Measurements from ENCODE around the gene NAA38. TPM values are rescaled to one million over a fixed set of nuclear protein-coding genes. Genes with fewer than 3 reads are reported as not detected.

Gene NAA38
- total and polyA plus RNA-seq, 2 donors (not counting 1 experiment from before 2014, with no cell fraction given), result 20.0 to 80.5 TPM

DNA sequence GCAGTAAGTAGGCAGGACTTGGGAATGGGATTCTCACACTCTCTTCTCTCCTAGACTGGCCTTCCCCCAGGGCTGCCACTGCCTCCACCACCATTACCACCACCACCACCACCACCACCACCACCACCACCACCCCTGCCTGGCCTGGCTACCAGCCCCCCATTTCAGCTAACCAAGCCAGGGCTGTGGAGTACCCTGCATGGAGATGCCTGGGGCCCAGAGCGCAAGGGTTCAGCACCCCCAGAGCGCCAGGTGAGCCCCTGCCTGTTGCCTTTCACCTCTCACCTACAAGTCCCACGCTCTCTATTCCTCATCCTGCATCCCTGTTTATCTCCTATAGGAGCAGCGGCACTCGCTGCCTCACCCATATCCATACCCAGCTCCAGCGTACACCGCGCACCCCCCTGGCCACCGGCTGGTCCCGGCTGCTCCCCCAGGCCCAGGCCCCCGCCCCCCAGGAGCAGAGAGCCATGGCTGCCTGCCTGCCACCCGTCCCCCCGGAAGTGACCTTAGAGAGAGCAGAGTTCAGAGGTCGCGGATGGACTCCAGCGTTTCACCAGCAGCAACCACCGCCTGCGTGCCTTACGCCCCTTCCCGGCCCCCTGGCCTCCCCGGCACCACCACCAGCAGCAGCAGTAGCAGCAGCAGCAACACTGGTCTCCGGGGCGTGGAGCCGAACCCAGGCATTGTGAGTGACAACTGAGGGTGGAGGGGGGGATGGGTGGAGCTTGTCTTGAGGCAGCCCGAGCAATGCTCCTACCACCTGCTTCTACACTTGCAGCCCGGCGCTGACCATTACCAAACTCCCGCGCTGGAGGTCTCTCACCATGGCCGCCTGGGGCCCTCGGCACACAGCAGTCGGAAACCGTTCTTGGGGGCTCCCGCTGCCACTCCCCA, 10.3 kb downstream of the NAA38 start:
- H3K36me3 ChIP-seq (replicated peaks in 1 of 2; ENCODE audit: control extremely low read depth in 1 of 2, control insufficient read depth in 1 of 2, extremely low read depth in 1 of 2, insufficient read depth in 2 of 2, low read length in 1 of 2), result peaks cover 0 to 33% of the 10 kb centered on the region in 2 experiments
- ChIA-PET CTCF (interaction anchor here (1.1 to 5.7 kb wide), 2 partner anchors 12 to 25 kb away, joined by 3 to 53 read pairs; partner anchors contain the start of gene KDM6B), POLR2A (interaction anchor here (0.6 to 1.2 kb wide), 2 partner anchors 12 to 336 kb away, joined by 3 read pairs; no protein-coding TSS in a partner anchor)
- peaks cover 17 to 45% of the 10 kb centered on the region in 2 donors for H3K4me1 ChIP-seq (ENCODE audit: control insufficient read depth in 2 of 2, insufficient read depth in 2 of 2, low read length in 2 of 2)
- H3K79me2 ChIP-seq (ENCODE audit: control insufficient read depth, insufficient read depth, low read length), result peaks cover 31% of the 10 kb centered on the region
- no peaks in the 10 kb centered on the region for H3K27me3 ChIP-seq (replicated peaks in 1 of 4; ENCODE audit: control extremely low read depth in 1 of 4, control insufficient read depth in 3 of 4, insufficient read depth in 4 of 4, low read length in 3 of 4)
- intact Hi-C loops (cut with micrococcal nuclease), result loop anchor here (10.0 kb wide), 1 partner anchor 232 kb away; the partner anchor contains the start of gene FXR2
- no peak for TF ChIP-seq EZH2 (IDR thresholded peaks at IDR 0.05; ENCODE audit: borderline replicate concordance, insufficient read depth, low read depth, low read length, poor library complexity, severe bottlenecking)
- TF ChIP-seq, protein P1, sequence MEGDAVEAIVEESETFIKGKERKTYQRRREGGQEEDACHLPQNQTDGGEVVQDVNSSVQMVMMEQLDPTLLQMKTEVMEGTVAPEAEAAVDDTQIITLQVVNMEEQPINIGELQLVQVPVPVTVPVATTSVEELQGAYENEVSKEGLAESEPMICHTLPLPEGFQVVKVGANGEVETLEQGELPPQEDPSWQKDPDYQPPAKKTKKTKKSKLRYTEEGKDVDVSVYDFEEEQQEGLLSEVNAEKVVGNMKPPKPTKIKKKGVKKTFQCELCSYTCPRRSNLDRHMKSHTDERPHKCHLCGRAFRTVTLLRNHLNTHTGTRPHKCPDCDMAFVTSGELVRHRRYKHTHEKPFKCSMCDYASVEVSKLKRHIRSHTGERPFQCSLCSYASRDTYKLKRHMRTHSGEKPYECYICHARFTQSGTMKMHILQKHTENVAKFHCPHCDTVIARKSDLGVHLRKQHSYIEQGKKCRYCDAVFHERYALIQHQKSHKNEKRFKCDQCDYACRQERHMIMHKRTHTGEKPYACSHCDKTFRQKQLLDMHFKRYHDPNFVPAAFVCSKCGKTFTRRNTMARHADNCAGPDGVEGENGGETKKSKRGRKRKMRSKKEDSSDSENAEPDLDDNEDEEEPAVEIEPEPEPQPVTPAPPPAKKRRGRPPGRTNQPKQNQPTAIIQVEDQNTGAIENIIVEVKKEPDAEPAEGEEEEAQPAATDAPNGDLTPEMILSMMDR (IDR thresholded peaks at IDR 0.05), result no peak
- no peak overlapping the region for H3K4me2 ChIP-seq (replicated peaks; ENCODE audit: low read depth, low read length, poor library complexity, severe bottlenecking)
- peak overlapping the region; percentile 19 for H3K4me3 Mint-ChIP-seq
- ATAC-seq (ENCODE audit: low read depth) (no peak), DNase-seq (peak; percentile 49)
- peaks cover 74% of the 10 kb centered on the region for H4K20me1 ChIP-seq (ENCODE audit: control insufficient read depth, insufficient read depth, low read length, poor library complexity, severe bottlenecking)
- H2AFZ ChIP-seq (ENCODE audit: insufficient read depth, low read depth, low read length, poor library complexity, severe bottlenecking), result no peak overlapping the region
- no peak overlapping the region for H3K4me3 ChIP-seq (ENCODE audit: control extremely low read depth in 1 of 5, extremely low read depth in 1 of 5, insufficient read depth in 1 of 5, low read depth in 2 of 5, low read length in 4 of 5)
- peaks cover 35% of the 10 kb centered on the region for H3K4me1 Mint-ChIP-seq
- no peak overlapping the region for H3K9ac ChIP-seq (ENCODE audit: low read length)
- H3K27ac ChIP-seq (ENCODE audit: low read length in 2 of 2), result no peak overlapping the region
- WGBS (ENCODE audit: insufficient coverage), result 97% methylated on average over 24 of the region's 34 CpGs
- H3K27me3 Mint-ChIP-seq, result no peaks in the 10 kb centered on the region
- H3K9me3 ChIP-seq (ENCODE audit: control extremely low read depth in 1 of 3, control insufficient read depth in 2 of 3, insufficient read depth in 1 of 3, low read length in 2 of 3), result no peaks in the 10 kb centered on the region
- H3K27ac Mint-ChIP-seq, result no peak overlapping the region
- no peaks in the 10 kb centered on the region for H3K9me3 Mint-ChIP-seq (ENCODE audit: insufficient read depth)

Data from B cell (primary cell).